Uterus (tissue), 4 donors: ENCODE measurements around the gene PACC1. TPM values are rescaled to one million over a fixed set of nuclear protein-coding genes. Genes with fewer than 3 reads are reported as not detected.

ENCODE experiments used
- DNase-seq, 2 donors: peaks; one replicate each; pipeline ENCODE4 v3.0.0-alpha.2; 2019 to 2020
- H3K27ac ChIP-seq, 2 donors: fragments of 200-600 bp; sonication (generic); 1 replicate in 1 of 2; 2 replicates in 1 of 2; pipeline ENCODE4 v1.5.1; 2016 to 2018
- H3K27me3 ChIP-seq, 2 donors: fragments of 200-600 bp; sonication (generic); one replicate each; pipeline ENCODE4 v1.5.1; 2018 to 2019; ENCODE audit warnings: control low read depth in 1 of 2
- H3K36me3 ChIP-seq, 2 donors: fragments of 200-600 bp; sonication (generic); one replicate each; pipeline ENCODE4 v1.5.1; 2019; ENCODE audit warnings: control low read depth in 1 of 2
- H3K4me1 ChIP-seq, 2 donors: fragments of 200-600 bp; sonication (generic); one replicate each; pipeline ENCODE4 v1.5.1; 2018 to 2019; ENCODE audit warnings: control low read depth in 1 of 2
- H3K4me3 ChIP-seq, 2 donors: fragments of 200-600 bp; sonication (generic); 1 replicate in 1 of 2; 2 replicates in 1 of 2; pipeline ENCODE4 v1.5.1; 2018 to 2019; ENCODE audit warnings: mild to moderate bottlenecking in 1 of 2
- H3K9me3 ChIP-seq, 2 donors: fragments of 200-600 bp; sonication (generic); one replicate each; pipeline ENCODE4 v1.5.1; 2019; ENCODE audit warnings: control low read depth in 1 of 2
- CTCF ChIP-seq, 4 experiments: fragments of 200-600 bp in 2 of 4; fragments of 450-650 bp in 2 of 4; sonication (generic) in 2 of 4; IDR thresholded peaks; one replicate each; pipeline ENCODE4 v1.5.1; 2016 to 2019; ENCODE audit warnings: antibody characterized with exemption in 4 of 4, mild to moderate bottlenecking in 2 of 4, moderate library complexity in 1 of 4
- POLR2A ChIP-seq, 2 donors: fragments of 450-650 bp; IDR thresholded peaks; one replicate each; pipeline ENCODE4 v1.6.1; 2016; ENCODE audit warnings: antibody characterized with exemption in 2 of 2, mild to moderate bottlenecking in 1 of 2, moderate library complexity in 1 of 2
- intact Hi-C: fragments of 100-400 bp; cut with DNase I; formaldehyde crosslinking; loops from one replicate; pipeline ENCODE4 v1.15.1; 2023; ENCODE audit warnings: low total_unique reads
- total RNA-seq, 4 donors: library from RNA; depleted of rRNA in 3 of 4; stranded (reverse); fragments of >200 nt in 3 of 4; gene quantifications; one replicate each; pipeline versions ENCODE4 v1.1.0 to v1.2.4, GENCODE V29; 2014 to 2023
- donor health status: DM: yes; HTN: yes; CAD: no.

The PACC1 gene
- total RNA-seq, 4 donors from 2014 or later: 1.5 to 10.9 (median 7.2) TPM

- TF ChIP-seq POLR2A (IDR thresholded peaks at IDR 0.05) (no peak), CTCF (IDR thresholded peaks at IDR 0.05) (no peak)
- H3K27ac ChIP-seq: no peak overlapping the region
- no peaks in the 10 kb centered on the region for H3K27me3 ChIP-seq
- H3K4me3 ChIP-seq: no peak overlapping the region
- intact Hi-C loops: no loop called here
- no peaks in the 10 kb centered on the region for H3K9me3 ChIP-seq
- no peaks in the 10 kb centered on the region for H3K36me3 ChIP-seq
- peaks cover 0 to 5% of the 10 kb centered on the region in 2 donors for H3K4me1 ChIP-seq
- DNase-seq: no peak
Observed at GRCh38 chr1:212450331-212450881, 35.7 kb upstream of the PACC1 start.

- Histone ChIP-seq H3K4me1 (peaks cover 0 to 2% of the 10 kb centered on the region in 2 donors), H3K27ac (no peak overlapping the region), H3K4me3 (no peak overlapping the region), H3K9me3 (no peaks in the 10 kb centered on the region), H3K36me3 (no peaks in the 10 kb centered on the region), H3K27me3 (no peaks in the 10 kb centered on the region)
- no peak for TF ChIP-seq CTCF (IDR thresholded peaks at IDR 0.05)
- no peak for TF ChIP-seq POLR2A (IDR thresholded peaks at IDR 0.05)
- no peak for DNase-seq
- intact Hi-C loops: no loop called here
Observed at GRCh38 chr1:212447478-212447877, 32.8 kb upstream of the PACC1 start.

- no peak for DNase-seq
- Histone ChIP-seq H3K27me3 (no peaks in the 10 kb centered on the region), H3K27ac (no peak overlapping the region), H3K4me1 (no peaks in the 10 kb centered on the region), H3K9me3 (no peaks in the 10 kb centered on the region), H3K4me3 (no peak overlapping the region), H3K36me3 (no peaks in the 10 kb centered on the region)
- no peak for TF ChIP-seq CTCF (IDR thresholded peaks at IDR 0.05)
- TF ChIP-seq POLR2A (IDR thresholded peaks at IDR 0.05): no peak
- intact Hi-C loops: no loop called here
Observed at GRCh38 chr1:212446333-212446732, 31.6 kb upstream of the PACC1 start.

GRCh38 chr1:212442408-212442807 is 27.7 kb upstream of the PACC1 start:
- no peaks in the 10 kb centered on the region for H3K36me3 ChIP-seq
- TF ChIP-seq POLR2A (IDR thresholded peaks at IDR 0.05) (no peak), CTCF (IDR thresholded peaks at IDR 0.05) (no peak)

GRCh38 chr1:212440419-212440818 is 25.7 kb upstream of the PACC1 start:
- no peak for TF ChIP-seq POLR2A (IDR thresholded peaks at IDR 0.05)
- no peak for TF ChIP-seq CTCF (IDR thresholded peaks at IDR 0.05)
- no peak overlapping the region for H3K4me3 ChIP-seq
- H3K27me3 ChIP-seq: no peaks in the 10 kb centered on the region
- DNase-seq: no peak
- intact Hi-C loops: no loop called here
- no peak overlapping the region for H3K27ac ChIP-seq
- no peaks in the 10 kb centered on the region for H3K4me1 ChIP-seq
- no peaks in the 10 kb centered on the region for H3K9me3 ChIP-seq
- no peaks in the 10 kb centered on the region for H3K36me3 ChIP-seq

More at GRCh38 chr1:212442408-212442807, 27.7 kb upstream of the PACC1 start:
- H3K27ac ChIP-seq: no peak overlapping the region
- H3K9me3 ChIP-seq: no peaks in the 10 kb centered on the region
- no peak overlapping the region for H3K4me3 ChIP-seq
- intact Hi-C loops: no loop called here
- no peaks in the 10 kb centered on the region for H3K27me3 ChIP-seq
- H3K4me1 ChIP-seq: no peaks in the 10 kb centered on the region
- no peak for DNase-seq
